T follicular helper cell (primary cell): Measurements from ENCODE around the gene HACD2.
"Not testable (repeated sequence)": the region's sequence is repeated elsewhere in the genome, so short reads cannot be mapped to it uniquely, and the experiment has no call there.

ENCODE experiments used
- DNase-seq: peaks from one replicate; pipeline ENCODE4 v3.0.0-alpha.2; 2020; ENCODE audit warnings: low read depth

HACD2 gene

GRCh38 chr3:123611082-123611481 lies 26.2 kb upstream of the HACD2 start:
- DNase-seq = no peak

DNA sequence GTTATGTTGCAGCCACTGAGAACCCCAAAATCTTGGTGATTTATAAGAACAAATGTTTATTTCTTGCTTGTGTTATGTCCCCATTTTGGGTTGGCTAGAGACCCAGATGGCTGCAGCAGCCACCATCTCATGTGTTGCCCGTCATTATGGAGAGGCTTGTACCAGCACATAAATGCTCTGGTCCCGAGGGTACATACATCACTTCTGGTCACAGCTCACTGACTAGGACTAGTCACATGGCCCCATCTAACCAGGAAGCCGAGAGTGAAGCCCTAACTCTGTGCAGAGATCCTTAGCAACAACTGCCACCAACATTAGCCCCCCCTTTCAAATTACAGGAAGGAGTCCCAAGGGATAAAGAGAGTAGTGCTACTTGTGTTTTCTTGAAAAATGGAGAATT lies 25.5 kb upstream of the HACD2 start:
- no peak for DNase-seq

GRCh38 chr3:123609063-123609462 lies 24.2 kb upstream of the HACD2 start:
- no peak for DNase-seq

DNA sequence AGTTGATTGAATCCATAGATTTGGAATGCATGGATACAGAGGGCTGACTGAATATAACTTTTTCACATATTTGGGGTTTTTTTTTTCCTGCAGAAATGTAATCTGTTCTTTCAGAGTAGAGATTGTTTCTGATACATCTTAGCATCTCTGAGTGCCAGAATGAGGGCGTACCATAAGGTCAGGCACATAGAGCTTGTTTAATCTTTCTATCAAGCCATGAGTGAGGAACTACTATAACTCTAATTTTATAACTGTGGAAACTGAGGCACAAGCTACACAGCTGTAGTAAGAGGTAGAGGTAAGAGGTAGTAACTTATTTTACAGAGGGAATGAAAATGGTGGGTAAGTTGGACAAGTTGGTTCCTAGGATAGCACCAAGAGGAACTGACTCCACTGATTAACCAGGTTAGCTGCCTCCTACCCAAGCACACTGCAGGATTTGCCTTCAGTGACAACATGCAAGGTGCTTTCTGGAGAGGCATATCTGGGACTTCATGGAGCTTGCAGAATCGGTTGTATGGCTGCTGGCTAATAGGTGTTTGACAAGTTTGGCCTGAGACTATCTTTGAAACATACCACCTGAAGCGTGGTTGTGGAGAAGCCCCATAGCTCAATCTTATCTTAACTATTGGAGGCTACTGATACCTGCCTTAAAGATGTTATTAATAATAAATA lies 23.5 kb upstream of the HACD2 start:
- DNase-seq = no peak

GRCh38 chr3:123606527-123606926 lies 21.7 kb upstream of the HACD2 start:
- no peak for DNase-seq

DNA sequence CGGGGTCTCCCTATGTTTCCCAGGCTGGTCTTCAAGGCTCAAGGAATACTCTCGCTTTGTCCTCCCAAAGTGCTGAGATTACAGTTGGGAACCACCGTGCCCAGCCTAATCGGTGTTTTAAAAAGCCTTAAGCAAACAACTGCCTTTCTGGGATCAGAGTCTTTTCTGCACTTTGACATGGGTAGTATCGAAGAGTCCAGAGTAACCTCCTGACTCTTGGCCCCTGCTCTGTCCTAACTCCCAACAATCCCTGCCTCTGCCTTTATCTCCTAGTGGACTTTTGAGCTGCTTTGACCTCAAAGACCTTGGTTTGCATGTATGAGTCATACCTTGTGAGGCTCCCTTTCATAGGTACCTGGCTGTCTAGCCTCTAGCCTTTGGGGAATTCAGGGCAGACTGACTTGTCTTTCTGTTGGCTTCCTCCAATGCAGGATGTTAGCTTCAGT lies 21.0 kb upstream of the HACD2 start:
- DNase-seq = no peak

- not testable (repeated sequence) for DNase-seq
Measured at GRCh38 chr3:123603153-123603552, 18.3 kb upstream of the HACD2 start.

GRCh38 chr3:123602325-123602724 lies 17.5 kb upstream of the HACD2 start:
- no peak for DNase-seq

DNA sequence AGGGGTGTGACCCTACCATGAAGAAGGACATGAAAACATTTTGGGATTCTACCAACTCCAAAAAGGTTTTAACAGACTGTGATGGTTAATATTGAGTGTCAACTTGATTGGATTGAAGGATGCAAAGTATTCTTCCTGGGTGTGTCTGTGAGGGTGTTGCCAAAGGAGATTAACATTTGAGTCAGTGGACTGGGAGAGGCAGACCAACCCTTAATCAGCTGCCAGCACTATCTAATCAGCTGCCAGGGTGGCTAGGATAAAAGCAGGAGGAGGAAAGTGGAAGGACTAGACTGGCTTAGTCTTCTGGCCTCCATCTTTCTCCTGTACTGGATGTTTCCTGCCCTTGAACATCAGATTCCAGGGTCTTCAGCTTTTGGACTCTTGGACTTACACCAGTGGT lies 16.0 kb upstream of the HACD2 start:
- DNase-seq = not testable (repeated sequence)

DNA sequence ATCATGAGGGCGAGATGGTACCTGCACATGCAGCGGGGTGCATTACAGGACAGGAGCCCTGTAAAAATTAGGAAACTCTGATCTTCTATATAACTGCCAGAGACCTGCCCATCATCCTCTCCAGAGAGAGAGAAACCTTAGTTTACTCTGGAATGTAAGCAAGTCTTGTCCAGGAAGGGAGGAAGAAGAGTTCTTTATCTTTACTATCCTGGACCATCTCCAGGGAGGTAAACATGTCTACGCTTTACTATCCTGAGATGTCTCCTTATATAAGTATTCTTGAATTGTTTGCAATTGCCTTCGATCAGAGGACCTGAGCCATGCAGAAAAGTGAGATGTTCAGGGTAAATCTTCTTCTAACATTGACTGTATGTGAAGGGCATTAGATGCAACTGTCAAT lies 12.7 kb upstream of the HACD2 start:
- no peak for DNase-seq

DNA sequence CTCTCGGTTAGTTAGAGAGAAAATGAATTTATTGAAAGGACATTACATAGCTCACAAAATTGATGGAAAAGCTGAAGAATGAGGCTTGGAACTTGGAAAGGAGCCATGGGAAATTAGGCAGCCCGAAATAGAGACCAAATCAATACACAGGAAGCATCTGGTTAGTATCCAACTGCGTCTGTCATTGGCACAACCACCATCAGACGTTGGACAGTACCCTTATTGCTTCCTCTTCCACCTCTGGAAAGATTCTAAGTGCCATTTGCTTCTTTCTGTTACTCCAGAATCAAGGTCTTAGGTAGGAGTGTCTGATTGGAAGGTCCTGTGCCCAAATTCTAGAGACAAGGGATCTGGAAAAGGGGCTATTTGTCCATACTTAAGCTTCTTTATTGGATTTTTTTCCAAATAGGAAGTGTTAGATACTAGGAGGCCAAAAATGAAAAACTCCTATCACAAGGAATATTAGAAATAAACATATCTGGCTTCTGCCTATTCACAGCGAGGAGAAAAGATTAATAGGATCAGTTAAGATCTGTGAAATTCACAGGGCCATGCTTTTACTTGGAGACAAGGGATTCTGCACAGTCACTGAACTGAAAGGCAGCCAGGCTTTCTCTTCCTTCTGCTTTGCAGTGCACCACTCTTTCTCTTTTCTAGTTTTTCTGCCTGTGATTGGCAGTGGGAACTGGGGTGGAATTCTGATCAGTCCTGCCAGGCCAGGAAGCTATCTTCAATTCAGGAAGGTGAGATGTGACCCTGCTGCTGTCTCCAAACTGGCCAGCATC lies 10.7 kb upstream of the HACD2 start:
- no peak for DNase-seq

- DNase-seq = no peak
Measured at GRCh38 chr3:123593381-123593780, 8.5 kb upstream of the HACD2 start.

DNA sequence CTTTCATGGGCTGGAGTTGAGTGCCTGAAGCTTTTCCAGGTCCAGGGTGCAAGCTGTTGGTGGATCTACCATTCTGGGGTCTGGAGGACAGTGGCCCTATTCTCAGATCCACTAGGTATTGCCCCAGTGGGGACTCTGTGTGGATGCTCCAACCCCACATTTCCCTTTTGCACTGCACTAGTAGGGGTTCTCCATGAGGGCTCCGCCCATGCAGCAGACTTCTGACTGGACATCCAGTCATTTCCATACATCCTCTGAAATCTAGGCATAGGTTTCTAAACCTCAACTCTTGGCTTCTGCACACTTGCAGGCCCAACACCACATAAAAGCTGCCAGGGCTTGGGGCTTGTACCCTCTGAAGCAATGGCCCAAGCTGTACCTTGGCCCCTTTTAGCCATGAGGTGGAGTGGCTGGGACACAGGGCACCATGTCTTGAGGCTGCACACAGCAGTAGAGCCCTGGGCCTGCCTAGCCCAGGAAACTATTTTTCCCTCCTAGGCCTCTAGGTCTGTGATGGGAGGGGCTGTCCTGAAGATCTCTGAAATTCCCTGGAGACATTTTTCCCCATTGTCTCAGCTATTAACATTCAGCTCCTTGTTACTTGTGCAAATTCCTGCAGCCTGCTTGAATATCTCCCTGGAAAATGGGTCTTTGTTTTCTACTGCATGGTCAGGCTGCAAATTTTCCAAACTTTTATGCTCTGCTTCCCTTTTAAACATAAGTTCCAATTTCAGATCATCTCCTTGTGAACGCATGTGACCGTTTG lies 6.0 kb upstream of the HACD2 start:
- no peak for DNase-seq

DNA sequence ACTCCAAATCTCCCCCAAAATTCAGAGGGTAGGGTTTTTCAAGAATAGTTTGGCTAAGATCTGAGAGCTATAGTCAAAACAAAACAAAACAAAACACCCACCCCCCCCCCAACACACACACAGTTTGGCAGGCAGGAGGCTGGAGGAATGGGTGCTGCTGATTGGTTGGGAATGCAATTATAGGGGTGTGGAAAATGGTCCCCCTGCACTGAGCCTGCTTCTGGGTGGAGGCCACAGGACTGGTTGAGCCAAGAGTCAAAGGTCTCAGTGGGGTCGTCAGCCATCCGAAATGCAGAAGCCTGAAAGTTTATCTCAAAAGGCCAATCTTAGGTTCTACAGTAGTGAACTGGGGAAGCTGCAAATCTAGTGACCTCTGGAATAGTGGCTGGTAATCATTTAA lies 2.5 kb upstream of the HACD2 start:
- no peak for DNase-seq

- DNase-seq = no peak
Measured at GRCh38 chr3:123586968-123587367, 2.1 kb upstream of the HACD2 start.

- no peak for DNase-seq
Measured at GRCh38 chr3:123586131-123586530, 1.3 kb upstream of the HACD2 start.

- DNase-seq = no peak
Measured at GRCh38 chr3:123584284-123584987, 417 bp downstream of the HACD2 start.

DNA sequence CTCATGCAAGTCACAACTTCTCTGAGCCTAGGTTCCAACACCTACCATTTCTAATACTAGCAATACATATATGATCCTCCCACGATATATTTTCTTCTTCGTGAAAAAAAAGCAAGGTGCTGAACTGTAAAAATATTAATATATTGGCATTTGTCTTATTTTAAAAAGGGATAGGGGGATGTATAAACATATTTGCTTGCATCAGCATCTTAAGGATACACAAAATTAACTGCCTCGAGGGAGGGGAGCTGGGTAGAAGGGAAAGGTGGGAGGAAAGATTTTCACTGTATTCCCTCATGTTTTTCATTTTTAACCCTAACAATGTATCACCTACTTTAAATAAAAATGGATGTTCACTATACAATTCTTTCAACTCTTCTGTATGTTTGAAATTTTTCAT lies 1.3 kb downstream of the HACD2 start:
- no peak for DNase-seq

- DNase-seq = no peak
Measured at GRCh38 chr3:123582315-123582714, 2.5 kb downstream of the HACD2 start.

- DNase-seq = no peak
Measured at GRCh38 chr3:123576122-123576521, 8.7 kb downstream of the HACD2 start.

DNA sequence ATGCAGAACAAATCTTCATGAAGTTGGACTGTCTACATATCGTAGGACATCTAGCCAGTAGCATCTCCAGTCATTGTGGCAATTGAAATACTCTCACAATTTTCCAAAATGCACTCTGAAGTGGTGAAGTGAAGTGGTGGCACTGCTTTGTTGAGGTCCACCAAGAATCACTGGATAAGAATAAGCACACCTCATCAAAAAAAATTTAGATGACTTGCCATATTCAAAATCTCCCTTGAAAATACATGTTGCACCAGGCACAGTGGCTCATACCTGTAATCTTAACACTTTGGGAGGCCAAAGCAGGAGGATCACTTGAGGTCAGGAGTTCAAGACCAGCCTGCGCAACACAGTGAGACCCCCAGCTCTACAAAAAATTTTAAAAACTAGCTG lies 12.9 kb downstream of the HACD2 start:
- DNase-seq = no peak

- no peak for DNase-seq
Measured at GRCh38 chr3:123571264-123571972, 13.4 kb downstream of the HACD2 start.
